HepG2 (cell line): ENCODE measurements around the gene VGF. TPM values are rescaled to one million over a fixed set of nuclear protein-coding genes. Genes with fewer than 3 reads are reported as not detected.

Experiments used
- ARID2 ChIP-seq: sonication (generic); formaldehyde crosslinking; IDR thresholded peaks from 2 replicates; pipeline ENCODE4 v1.8.1; 2022; ENCODE audit warnings: mild to moderate bottlenecking, missing genetic modification reagents, borderline replicate concordance
- BRD4 ChIP-seq: sonication (generic); formaldehyde crosslinking; IDR thresholded peaks from 2 replicates; pipeline ENCODE4 v1.4.0; 2020; ENCODE audit warnings: missing genetic modification reagents
- HMGA1 ChIP-seq: sonication (generic); formaldehyde crosslinking; conservative IDR thresholded peaks from 2 replicates; pipeline ENCODE4 v1.4.0; 2020; ENCODE audit warnings: missing genetic modification reagents
- IKZF5 ChIP-seq: IDR thresholded peaks from 2 replicates; pipeline ENCODE4 v1.6.1; 2018; ENCODE audit warnings: missing genetic modification reagents, mild to moderate bottlenecking, missing compliant biosample characterization
- MED8 ChIP-seq: sonication (generic); formaldehyde crosslinking; IDR thresholded peaks from 2 replicates; pipeline ENCODE4 v1.8.1; 2023; ENCODE audit warnings: mild to moderate bottlenecking, missing genetic modification reagents; ENCODE audit not compliant: insufficient replicate concordance
- MEF2D ChIP-seq: sonication (generic); formaldehyde crosslinking; IDR thresholded peaks from 2 replicates; pipeline ENCODE4 v1.5.1; 2020; ENCODE audit warnings: mild to moderate bottlenecking, missing genetic modification reagents
- NPAS2 ChIP-seq: sonication (generic); formaldehyde crosslinking; IDR thresholded peaks from 2 replicates; pipeline ENCODE4 v1.8.0; 2022; ENCODE audit warnings: mild to moderate bottlenecking, missing genetic modification reagents, borderline replicate concordance
- NR3C1 ChIP-seq: sonication (generic); formaldehyde crosslinking; IDR thresholded peaks from 2 replicates; pipeline ENCODE4 v1.4.0; 2020; ENCODE audit warnings: missing genetic modification reagents
- SOX5 ChIP-seq: IDR thresholded peaks from 2 replicates; pipeline ENCODE4 v1.6.1; 2016; ENCODE audit warnings: borderline replicate concordance
- STAT5B ChIP-seq: sonication (generic); formaldehyde crosslinking; IDR thresholded peaks from 2 replicates; pipeline ENCODE4 v1.4.0; 2020; ENCODE audit warnings: missing genetic modification reagents
- TEF ChIP-seq: sonication (generic); formaldehyde crosslinking; IDR thresholded peaks from 2 replicates; pipeline ENCODE4 v1.5.0; 2020; ENCODE audit warnings: missing genetic modification reagents
- ZBTB39 ChIP-seq: sonication (generic); formaldehyde crosslinking; IDR thresholded peaks from 2 replicates; pipeline ENCODE4 v1.5.0; 2020; ENCODE audit warnings: missing genetic modification reagents
- ZFP62 ChIP-seq: sonication (generic); formaldehyde crosslinking; IDR thresholded peaks from 2 replicates; pipeline ENCODE4 v1.4.0; 2020; ENCODE audit warnings: missing genetic modification reagents
- ZNF207 ChIP-seq: fragments of 450-650 bp; IDR thresholded peaks from 2 replicates; pipeline ENCODE4 v1.6.1; 2016; ENCODE audit warnings: antibody characterized with exemption, borderline replicate concordance
- ZNF687 ChIP-seq: sonication (generic); formaldehyde crosslinking; IDR thresholded peaks from 2 replicates; pipeline ENCODE4 v1.5.1; 2020; ENCODE audit warnings: mild to moderate bottlenecking, missing genetic modification reagents, moderate library complexity
- ZNF713 ChIP-seq: sonication (generic); formaldehyde crosslinking; IDR thresholded peaks from 2 replicates; pipeline ENCODE4 v1.4.0; 2020; ENCODE audit warnings: mild to moderate bottlenecking, missing genetic modification reagents
- ZSCAN25 ChIP-seq: sonication (generic); formaldehyde crosslinking; IDR thresholded peaks from 2 replicates; pipeline ENCODE4 v1.8.0; 2022; ENCODE audit warnings: mild to moderate bottlenecking, missing genetic modification reagents
- polyA plus RNA-seq, 8 experiments: library from polyadenylated mRNA; depleted of rRNA in 3 of 8; stranded (reverse) in 7 of 8; unstranded in 1 of 8; fragments of >200 nt; fragmentation: Illumina TruSeq in 4 of 8; extraction: Trizol in 4 of 8; gene quantifications; 2 replicates each; pipeline versions ENCODE4 v1.2.1 to v1.2.3, GENCODE V29; 2011 to 2016; ENCODE audit warnings: low read depth in 4 of 8, missing spikeins in 1 of 8, mixed read lengths in 1 of 8; ENCODE audit not compliant: insufficient read depth in 1 of 8
- total RNA-seq, 5 experiments: library from RNA; depleted of rRNA; stranded (reverse); fragments of >200 nt; fragmentation: Illumina TruSeq; extraction: Trizol; gene quantifications; 2 replicates each; pipeline ENCODE4 v1.2.3, GENCODE V29; 2016; ENCODE audit warnings: low read depth in 1 of 5
- TF ChIP-seq, protein P1 (sequence below): sonication (generic); formaldehyde crosslinking; IDR thresholded peaks from 2 replicates; pipeline ENCODE4 v1.8.0; 2022; ENCODE audit warnings: missing genetic modification reagents, mild to moderate bottlenecking, borderline replicate concordance
- TF ChIP-seq, protein P2 (sequence below): sonication (generic); formaldehyde crosslinking; IDR thresholded peaks from 2 replicates; pipeline ENCODE4 v1.8.0; 2022; ENCODE audit warnings: mild to moderate bottlenecking, missing genetic modification reagents

The VGF gene
- total and polyA plus RNA-seq, 2 of the 13 experiments (the other 11 are each of a cell fraction or from before 2014, with no cell fraction given), result 0.12 to 0.46 TPM

- TF ChIP-seq, protein P1, sequence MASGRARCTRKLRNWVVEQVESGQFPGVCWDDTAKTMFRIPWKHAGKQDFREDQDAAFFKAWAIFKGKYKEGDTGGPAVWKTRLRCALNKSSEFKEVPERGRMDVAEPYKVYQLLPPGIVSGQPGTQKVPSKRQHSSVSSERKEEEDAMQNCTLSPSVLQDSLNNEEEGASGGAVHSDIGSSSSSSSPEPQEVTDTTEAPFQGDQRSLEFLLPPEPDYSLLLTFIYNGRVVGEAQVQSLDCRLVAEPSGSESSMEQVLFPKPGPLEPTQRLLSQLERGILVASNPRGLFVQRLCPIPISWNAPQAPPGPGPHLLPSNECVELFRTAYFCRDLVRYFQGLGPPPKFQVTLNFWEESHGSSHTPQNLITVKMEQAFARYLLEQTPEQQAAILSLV, result no peak
- TF ChIP-seq ZNF207 (no peak), HMGA1 (CRISPR knock-in tag) (no peak), ARID2 (CRISPR knock-in tag) (no peak), MEF2D (CRISPR knock-in tag) (no peak), SOX5 (CRISPR knock-in tag) (peak; percentile 60; the same call in 1 of the 2 replicates), NR3C1 (CRISPR knock-in tag) (no peak), IKZF5 (CRISPR knock-in tag) (no peak; the same call in 1 of the 2 replicates), ZSCAN25 (no peak), MED8 (CRISPR knock-in tag) (no peak), ZBTB39 (no peak), ZFP62 (CRISPR knock-in tag) (no peak), TEF (CRISPR knock-in tag) (no peak), STAT5B (no peak), ZNF713 (CRISPR knock-in tag) (0 out of 2 replicates have a peak, but pooled peaks have one; percentile 57), BRD4 (no peak), NPAS2 (CRISPR knock-in tag) (0 out of 2 replicates have a peak, but pooled peaks have one; percentile 80), ZNF687 (CRISPR knock-in tag) (peak; percentile 52; the same call in 1 of the 2 replicates)
- TF ChIP-seq, protein P2, sequence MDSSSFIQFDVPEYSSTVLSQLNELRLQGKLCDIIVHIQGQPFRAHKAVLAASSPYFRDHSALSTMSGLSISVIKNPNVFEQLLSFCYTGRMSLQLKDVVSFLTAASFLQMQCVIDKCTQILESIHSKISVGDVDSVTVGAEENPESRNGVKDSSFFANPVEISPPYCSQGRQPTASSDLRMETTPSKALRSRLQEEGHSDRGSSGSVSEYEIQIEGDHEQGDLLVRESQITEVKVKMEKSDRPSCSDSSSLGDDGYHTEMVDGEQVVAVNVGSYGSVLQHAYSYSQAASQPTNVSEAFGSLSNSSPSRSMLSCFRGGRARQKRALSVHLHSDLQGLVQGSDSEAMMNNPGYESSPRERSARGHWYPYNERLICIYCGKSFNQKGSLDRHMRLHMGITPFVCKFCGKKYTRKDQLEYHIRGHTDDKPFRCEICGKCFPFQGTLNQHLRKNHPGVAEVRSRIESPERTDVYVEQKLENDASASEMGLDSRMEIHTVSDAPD (CRISPR knock-in tag), result no peak
Measured at GRCh38 chr7:101138213-101138870, 27.0 kb downstream of the VGF start (continued).
